Transverse colon (tissue), 4 donors: ENCODE results near the gene SPDYE6.
"Not testable (repeated sequence)": the region's sequence is repeated elsewhere in the genome, so short reads cannot be mapped to it uniquely, and the experiment has no call there.

ENCODE experiments used
- EP300 ChIP-seq: sonication (generic); formaldehyde crosslinking; IDR thresholded peaks from one replicate; pipeline ENCODE4 v1.6.1; 2017; ENCODE audit warnings: antibody characterized with exemption, low read depth
- POLR2AphosphoS5 ChIP-seq, 3 donors: sonication (generic); formaldehyde crosslinking; IDR thresholded peaks; one replicate each; pipeline ENCODE4 v1.6.1; 2016; ENCODE audit warnings: antibody characterized with exemption in 3 of 3
- TF ChIP-seq, protein P1 (sequence below), 5 experiments: fragments of 200-600 bp in 3 of 5; fragments of 450-650 bp in 2 of 5; sonication (generic) in 3 of 5; IDR thresholded peaks; 1 replicate in 2 of 5; 2 replicates in 3 of 5; pipeline ENCODE4 v1.5.1; 2016 to 2017; ENCODE audit warnings: antibody characterized with exemption in 5 of 5, inconsistent platforms in 3 of 5, mild to moderate bottlenecking in 2 of 5, moderate library complexity in 1 of 5

DNA sequence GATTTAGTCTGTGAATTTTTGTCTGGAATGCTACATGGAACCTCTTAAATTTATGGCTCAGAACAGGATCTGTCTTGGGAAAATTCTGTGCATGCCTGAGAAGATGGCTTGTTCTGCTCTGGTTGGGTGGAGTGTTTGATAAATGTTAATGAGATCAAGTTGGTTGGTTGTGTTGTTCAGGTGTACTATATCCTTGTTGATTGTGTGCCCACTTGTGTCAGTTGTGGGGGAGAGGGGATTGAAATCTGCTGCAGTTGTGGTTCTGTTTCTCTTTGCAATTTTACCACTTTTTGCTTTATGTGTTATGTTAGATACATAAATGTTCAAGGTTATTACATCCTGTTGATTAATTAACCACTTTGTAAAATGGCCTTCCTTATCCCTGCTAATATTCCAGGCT is 13.8 kb upstream of the SPDYE6 start:
- TF ChIP-seq EP300; POLR2AphosphoS5 (IDR thresholded peaks at IDR 0.05): not testable (repeated sequence)
- TF ChIP-seq, protein P1, sequence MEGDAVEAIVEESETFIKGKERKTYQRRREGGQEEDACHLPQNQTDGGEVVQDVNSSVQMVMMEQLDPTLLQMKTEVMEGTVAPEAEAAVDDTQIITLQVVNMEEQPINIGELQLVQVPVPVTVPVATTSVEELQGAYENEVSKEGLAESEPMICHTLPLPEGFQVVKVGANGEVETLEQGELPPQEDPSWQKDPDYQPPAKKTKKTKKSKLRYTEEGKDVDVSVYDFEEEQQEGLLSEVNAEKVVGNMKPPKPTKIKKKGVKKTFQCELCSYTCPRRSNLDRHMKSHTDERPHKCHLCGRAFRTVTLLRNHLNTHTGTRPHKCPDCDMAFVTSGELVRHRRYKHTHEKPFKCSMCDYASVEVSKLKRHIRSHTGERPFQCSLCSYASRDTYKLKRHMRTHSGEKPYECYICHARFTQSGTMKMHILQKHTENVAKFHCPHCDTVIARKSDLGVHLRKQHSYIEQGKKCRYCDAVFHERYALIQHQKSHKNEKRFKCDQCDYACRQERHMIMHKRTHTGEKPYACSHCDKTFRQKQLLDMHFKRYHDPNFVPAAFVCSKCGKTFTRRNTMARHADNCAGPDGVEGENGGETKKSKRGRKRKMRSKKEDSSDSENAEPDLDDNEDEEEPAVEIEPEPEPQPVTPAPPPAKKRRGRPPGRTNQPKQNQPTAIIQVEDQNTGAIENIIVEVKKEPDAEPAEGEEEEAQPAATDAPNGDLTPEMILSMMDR (IDR thresholded peaks at IDR 0.05) = not testable (repeated sequence)
